Liver (tissue), 9 donors: ENCODE results near the gene STYX. TPM values are rescaled to one million over a fixed set of nuclear protein-coding genes. Genes with fewer than 3 reads are reported as not detected.

Experiments used
- DNase-seq: peaks from one replicate; pipeline ENCODE4 v3.0.0-alpha.2; 2017; ENCODE audit warnings: low spot score
- H3K27ac ChIP-seq, 2 donors: one replicate each; pipeline ENCODE4 v1.7.0; 2013; ENCODE audit warnings: inconsistent platforms in 2 of 2, low read length in 2 of 2, control low read depth in 1 of 2, low read depth in 1 of 2, mild to moderate bottlenecking in 1 of 2
- H3K27me3 ChIP-seq, 4 donors: one replicate each; pipeline versions ENCODE4 v1.6.1 to v1.7.0; 2013; ENCODE audit warnings: low read length in 3 of 4, inconsistent platforms in 1 of 4, mild to moderate bottlenecking in 1 of 4, moderate library complexity in 1 of 4; ENCODE audit not compliant: control insufficient read depth in 4 of 4, insufficient read depth in 4 of 4
- H3K36me3 ChIP-seq, 4 donors: one replicate each; pipeline versions ENCODE4 v1.6.1 to v1.7.0; 2013; ENCODE audit warnings: low read length in 3 of 4, mild to moderate bottlenecking in 3 of 4, low read depth in 1 of 4, moderate library complexity in 1 of 4; ENCODE audit not compliant: control insufficient read depth in 4 of 4, insufficient read depth in 3 of 4
- H3K4me1 ChIP-seq, 4 donors: one replicate each; pipeline versions ENCODE4 v1.6.1 to v1.7.0; 2013; ENCODE audit warnings: low read length in 3 of 4, mild to moderate bottlenecking in 3 of 4, moderate library complexity in 1 of 4; ENCODE audit not compliant: control insufficient read depth in 4 of 4, insufficient read depth in 4 of 4
- H3K4me3 ChIP-seq, 3 donors: one replicate each; pipeline versions ENCODE4 v1.6.1 to v1.7.0; 2013; ENCODE audit warnings: low read length in 3 of 3, control low read depth in 1 of 3, low read depth in 1 of 3, mild to moderate bottlenecking in 1 of 3
- H3K9ac ChIP-seq, 2 donors: one replicate each; pipeline ENCODE4 v1.7.0; 2013; ENCODE audit warnings: low read length in 2 of 2, mild to moderate bottlenecking in 2 of 2, moderate library complexity in 2 of 2, control low read depth in 1 of 2, low read depth in 1 of 2
- H3K9me3 ChIP-seq, 4 donors: one replicate each; pipeline versions ENCODE4 v1.6.1 to v1.7.0; 2013; ENCODE audit warnings: low read length in 3 of 4; ENCODE audit not compliant: control insufficient read depth in 4 of 4
- ATF3 ChIP-seq: IDR thresholded peaks from 2 replicates; pipeline ENCODE4 v1.6.1; 2016; ENCODE audit warnings: antibody characterized with exemption
- CTCF ChIP-seq: fragments of 150-350 bp; IDR thresholded peaks from 2 replicates; pipeline ENCODE4 v1.5.1; 2017; ENCODE audit warnings: improper control_type of control experiment, low read depth, low read length; ENCODE audit not compliant: missing input control
- EGR1 ChIP-seq, 2 donors: IDR thresholded peaks; 2 replicates each; pipeline ENCODE4 v1.6.1; 2016 to 2018; ENCODE audit warnings: antibody characterized with exemption in 2 of 2, low read depth in 2 of 2
- FOXA1 ChIP-seq: IDR thresholded peaks from 2 replicates; pipeline ENCODE4 v1.6.1; 2016; ENCODE audit warnings: antibody characterized with exemption
- FOXA2 ChIP-seq: IDR thresholded peaks from 2 replicates; pipeline ENCODE4 v1.6.1; 2016; ENCODE audit warnings: antibody characterized with exemption
- GABPA ChIP-seq, 2 donors: IDR thresholded peaks in 1 of 2; conservative IDR thresholded peaks in 1 of 2; 2 replicates each; pipeline ENCODE4 v1.6.1; 2016; ENCODE audit warnings: antibody characterized with exemption in 2 of 2, mild to moderate bottlenecking in 1 of 2, moderate library complexity in 1 of 2
- HNF4G ChIP-seq: IDR thresholded peaks from 2 replicates; pipeline ENCODE4 v1.6.1; 2016; ENCODE audit warnings: antibody characterized with exemption
- JUND ChIP-seq, 2 donors: IDR thresholded peaks; 2 replicates each; pipeline ENCODE4 v1.6.1; 2016; ENCODE audit warnings: antibody characterized with exemption in 2 of 2
- MAX ChIP-seq: IDR thresholded peaks from 2 replicates; pipeline ENCODE4 v1.6.1; 2016; ENCODE audit warnings: antibody characterized with exemption
- NR2F2 ChIP-seq: IDR thresholded peaks from 2 replicates; pipeline ENCODE4 v1.6.1; 2016; ENCODE audit warnings: antibody characterized with exemption
- RAD21 ChIP-seq, 2 donors: IDR thresholded peaks; 2 replicates each; pipeline ENCODE4 v1.6.1; 2016; ENCODE audit warnings: antibody characterized with exemption in 2 of 2, mild to moderate bottlenecking in 2 of 2
- REST ChIP-seq: IDR thresholded peaks from 2 replicates; pipeline ENCODE4 v1.6.1; 2016; ENCODE audit warnings: antibody characterized with exemption, mild to moderate bottlenecking
- RXRA ChIP-seq, 2 donors: IDR thresholded peaks; 2 replicates each; pipeline ENCODE4 v1.6.1; 2017 to 2018; ENCODE audit warnings: antibody characterized with exemption in 2 of 2, mild to moderate bottlenecking in 1 of 2
- SP1 ChIP-seq: IDR thresholded peaks from 2 replicates; pipeline ENCODE4 v1.6.1; 2018; ENCODE audit warnings: antibody characterized with exemption, mild to moderate bottlenecking
- TAF1 ChIP-seq: conservative IDR thresholded peaks from 2 replicates; pipeline ENCODE4 v1.6.1; 2016; ENCODE audit warnings: antibody characterized with exemption, mild to moderate bottlenecking
- YY1 ChIP-seq: IDR thresholded peaks from 2 replicates; pipeline ENCODE4 v1.6.1; 2016; ENCODE audit warnings: antibody characterized with exemption, mild to moderate bottlenecking
- ZBTB33 ChIP-seq: IDR thresholded peaks from 2 replicates; pipeline ENCODE4 v1.6.1; 2016; ENCODE audit warnings: antibody characterized with exemption
- WGBS: extraction: QIAGEN DNeasy Blood & Tissue Kit; methylation state at CpG from one replicate; pipeline ENCODE4 v1.1.7; 2013; 5-methylcytosine and 5-hydroxymethylcytosine counted together
- polyA plus RNA-seq, 2 donors: library from polyadenylated mRNA; stranded (reverse) in 1 of 2; unstranded in 1 of 2; fragments of 200-250 nt in 1 of 2; fragments of >200 nt in 1 of 2; fragmentation: Nextera tagmentation in 1 of 2; extraction: Ambion mirVana in 1 of 2; gene quantifications; one replicate each; pipeline versions ENCODE4 v1.2.1 to v1.2.3, GENCODE V29; 2013 to 2015
- total RNA-seq, 2 donors: library from RNA; depleted of rRNA; stranded (reverse); fragments of >200 nt; gene quantifications; one replicate each; pipeline ENCODE4 v1.2.3, GENCODE V29; 2014
- donor health status: healthy.
- donor health status: healthy.
- donor health status: healthy.
- donor health status: healthy.
- donor health status: healthy.

The STYX gene
- total and polyA plus RNA-seq, 4 donors: 5.9 to 21.2 (median 17.3) TPM

GRCh38 chr14:52801014-52801712, 71.2 kb downstream of the STYX start:
- no peak for DNase-seq
- Histone ChIP-seq H3K36me3 (no peaks in the 10 kb centered on the region), H3K27ac (no peak overlapping the region), H3K4me3 (no peak overlapping the region), H3K27me3 (no peaks in the 10 kb centered on the region), H3K4me1 (no peaks in the 10 kb centered on the region), H3K9me3 (no peaks in the 10 kb centered on the region), H3K9ac (no peak overlapping the region)
- WGBS: 84% methylated on average over 5 of the region's 5 CpGs
- TF ChIP-seq ATF3 (no peak), RXRA (IDR thresholded peaks at IDR 0.05) (no peak), FOXA1 (no peak), GABPA (IDR thresholded peaks at IDR 0.05 in 1 of 2, conservative IDR thresholded peaks at IDR 0.05 in 1 of 2) (no peak), YY1 (no peak), MAX (no peak), EGR1 (IDR thresholded peaks at IDR 0.05; ENCODE audit: low read depth in 2 of 2) (no peak)

GRCh38 chr14:52802597-52802996, 72.6 kb downstream of the STYX start:
- WGBS: 94% methylated on average over 3 of the region's 3 CpGs
- Histone ChIP-seq H3K36me3 (no peaks in the 10 kb centered on the region), H3K9ac (no peak overlapping the region)

GRCh38 chr14:52806115-52806514, 76.1 kb downstream of the STYX start:
- Histone ChIP-seq H3K27me3 (no peaks in the 10 kb centered on the region), H3K9me3 (no peaks in the 10 kb centered on the region), H3K4me3 (no peak overlapping the region), H3K9ac (no peak overlapping the region), H3K4me1 (no peaks in the 10 kb centered on the region), H3K27ac (no peak overlapping the region), H3K36me3 (no peaks in the 10 kb centered on the region)
- no peak for DNase-seq
- 93% methylated on average over 4 of the region's 4 CpGs for WGBS
- TF ChIP-seq EGR1 (IDR thresholded peaks at IDR 0.05; ENCODE audit: low read depth in 2 of 2) (no peak), YY1 (no peak), NR2F2 (no peak), HNF4G (no peak), GABPA (IDR thresholded peaks at IDR 0.05 in 1 of 2, conservative IDR thresholded peaks at IDR 0.05 in 1 of 2) (no peak), ZBTB33 (no peak), FOXA2 (no peak), JUND (IDR thresholded peaks at IDR 0.05) (no peak), REST (no peak), TAF1 (no peak), RAD21 (IDR thresholded peaks at IDR 0.05) (no peak), MAX (no peak), SP1 (no peak)

More at GRCh38 chr14:52802597-52802996, 72.6 kb downstream of the STYX start:
- no peak overlapping the region for H3K27ac ChIP-seq
- no peaks in the 10 kb centered on the region for H3K9me3 ChIP-seq
- no peaks in the 10 kb centered on the region for H3K27me3 ChIP-seq
- H3K4me1 ChIP-seq: no peaks in the 10 kb centered on the region
- H3K4me3 ChIP-seq: no peak overlapping the region
- TF ChIP-seq FOXA2 (no peak), CTCF (no peak), RAD21 (IDR thresholded peaks at IDR 0.05) (no peak), HNF4G (no peak)
- no peak for DNase-seq
